Glutamatergic neuron (in vitro differentiated cells): ENCODE measurements around the gene AGPS. TPM values are rescaled to one million over a fixed set of nuclear protein-coding genes. Genes with fewer than 3 reads are reported as not detected.
"Not testable (repeated sequence)": the region's sequence is repeated elsewhere in the genome, so short reads cannot be mapped to it uniquely, and the experiment has no call there.

Experiments used
- DNase-seq: peaks from one replicate; pipeline ENCODE4 v3.0.0; 2022
- H3K27ac Mint-ChIP-seq: one replicate; pipeline ENCODE4 v1.8.0; 2020; ENCODE audit warnings: mild to moderate bottlenecking, mixed read lengths, inconsistent platforms; ENCODE audit not compliant: unreplicated experiment
- H3K27me3 Mint-ChIP-seq: one replicate; pipeline ENCODE4 v1.8.0; 2020; ENCODE audit warnings: mild to moderate bottlenecking, moderate library complexity, mixed read lengths, inconsistent platforms; ENCODE audit not compliant: unreplicated experiment
- H3K36me3 Mint-ChIP-seq: one replicate; pipeline ENCODE4 v1.8.0; 2020; ENCODE audit warnings: mild to moderate bottlenecking, mixed read lengths, inconsistent platforms; ENCODE audit not compliant: unreplicated experiment
- H3K4me1 Mint-ChIP-seq: one replicate; pipeline ENCODE4 v1.8.0; 2020; ENCODE audit warnings: mild to moderate bottlenecking, low read depth, mixed read lengths, inconsistent platforms; ENCODE audit not compliant: unreplicated experiment
- H3K4me3 Mint-ChIP-seq: one replicate; pipeline ENCODE4 v1.8.0; 2020; ENCODE audit warnings: mild to moderate bottlenecking, mixed read lengths, inconsistent platforms; ENCODE audit not compliant: unreplicated experiment
- H3K9me3 Mint-ChIP-seq: one replicate; pipeline ENCODE4 v1.8.0; 2020; ENCODE audit warnings: mild to moderate bottlenecking, moderate library complexity, mixed read lengths, inconsistent platforms; ENCODE audit not compliant: unreplicated experiment
- CTCF ChIP-seq: fragments of 200-600 bp; sonication (generic); IDR thresholded peaks from one replicate; pipeline ENCODE4 v1.5.0; 2021; ENCODE audit not compliant: partially characterized antibody, unreplicated experiment
- total RNA-seq: library from RNA; stranded (reverse); fragmentation: NEBNext Ultra II Directional; extraction: Animal tissue kit (Norgen Biotek cat#: 25700); gene quantifications from one replicate; pipeline ENCODE4 v1.2.1, GENCODE V29; 2021; ENCODE audit not compliant: unreplicated experiment

Gene AGPS
- total RNA-seq, 1 donor from 2014 or later, result 50.8 TPM

GRCh38 chr2:177355874-177356273, 36.7 kb upstream of the AGPS start:
- Mint-ChIP-seq H3K4me3 (no peak overlapping the region), H3K27ac (no peak overlapping the region), H3K36me3 (no peaks in the 10 kb centered on the region), H3K4me1 (no peaks in the 10 kb centered on the region), H3K9me3 (no peaks in the 10 kb centered on the region), H3K27me3 (no peaks in the 10 kb centered on the region)
- no peak for DNase-seq
- no peak for TF ChIP-seq CTCF

- no peaks in the 10 kb centered on the region for H3K9me3 Mint-ChIP-seq
- no peak for DNase-seq
- H3K27me3 Mint-ChIP-seq, result no peaks in the 10 kb centered on the region
- no peaks in the 10 kb centered on the region for H3K36me3 Mint-ChIP-seq
- H3K4me3 Mint-ChIP-seq, result no peak overlapping the region
- no peaks in the 10 kb centered on the region for H3K4me1 Mint-ChIP-seq
- no peak for TF ChIP-seq CTCF
- H3K27ac Mint-ChIP-seq, result no peak overlapping the region
Observed at GRCh38 chr2:177359836-177360595, 32.6 kb upstream of the AGPS start.

GRCh38 chr2:177362499-177362898, 30.1 kb upstream of the AGPS start:
- no peaks in the 10 kb centered on the region for H3K4me1 Mint-ChIP-seq
- no peaks in the 10 kb centered on the region for H3K9me3 Mint-ChIP-seq
- H3K27ac Mint-ChIP-seq, result no peak overlapping the region
- no peak overlapping the region for H3K4me3 Mint-ChIP-seq
- no peak for DNase-seq
- no peaks in the 10 kb centered on the region for H3K27me3 Mint-ChIP-seq
- no peaks in the 10 kb centered on the region for H3K36me3 Mint-ChIP-seq
- TF ChIP-seq CTCF, result no peak

- Mint-ChIP-seq H3K9me3 (peaks cover 4% of the 10 kb centered on the region), H3K27ac (no peak overlapping the region), H3K36me3 (no peaks in the 10 kb centered on the region), H3K4me1 (no peaks in the 10 kb centered on the region), H3K4me3 (no peak overlapping the region), H3K27me3 (peaks cover 2% of the 10 kb centered on the region)
- no peak for TF ChIP-seq CTCF
- no peak for DNase-seq
Observed at GRCh38 chr2:177363332-177363731, 29.2 kb upstream of the AGPS start.

GRCh38 chr2:177365764-177366163, 26.8 kb upstream of the AGPS start:
- H3K36me3 Mint-ChIP-seq, result peaks cover 17% of the 10 kb centered on the region
- DNase-seq, H3K4me1 Mint-ChIP-seq, H3K27ac Mint-ChIP-seq, H3K27me3 Mint-ChIP-seq, H3K4me3 Mint-ChIP-seq: not testable (repeated sequence)
- H3K9me3 Mint-ChIP-seq, result peaks cover 18% of the 10 kb centered on the region

- H3K27ac Mint-ChIP-seq, DNase-seq, H3K27me3 Mint-ChIP-seq, H3K4me3 Mint-ChIP-seq, H3K4me1 Mint-ChIP-seq: not testable (repeated sequence)
- Mint-ChIP-seq H3K9me3 (peaks cover 33% of the 10 kb centered on the region), H3K36me3 (peaks cover 34% of the 10 kb centered on the region)
Observed at GRCh38 chr2:177368023-177368422, 24.6 kb upstream of the AGPS start.
